Activated CD4-positive, alpha-beta T cell treated with anti-CD3 and anti-CD28 coated beads, Interleukin-2, Interleukin-6, amounts not matched to agents 100 ng/mL and 50 ng/mL, durations not matched to agents 16 hours and 8 hours (primary cell): ENCODE measurements around the gene RHBDD2.
A peak's percentile ranks its signal among the peaks of the same experiment; 100 is the strongest.
"Not testable (repeated sequence)": the region's sequence is repeated elsewhere in the genome, so short reads cannot be mapped to it uniquely, and the experiment has no call there.

Experiments used
- DNase-seq: peaks from one replicate; pipeline ENCODE4 v3.0.0-alpha.2; 2020

Gene RHBDD2

GRCh38 chr7:75889826-75890225 lies 11.0 kb downstream of the RHBDD2 start:
- DNase-seq, result no peak

GRCh38 chr7:75891237-75891636 lies 12.4 kb downstream of the RHBDD2 start:
- DNase-seq, result not testable (repeated sequence)

- no peak for DNase-seq
Measured at GRCh38 chr7:75891815-75892411, 13.1 kb downstream of the RHBDD2 start.

- DNase-seq, result no peak
Measured at GRCh38 chr7:75892634-75893272, 13.9 kb downstream of the RHBDD2 start.

- no peak for DNase-seq
Measured at GRCh38 chr7:75896803-75897327, 18.0 kb downstream of the RHBDD2 start.

- no peak for DNase-seq
Measured at GRCh38 chr7:75900617-75901315, 21.9 kb downstream of the RHBDD2 start.

- peak; percentile 21 for DNase-seq
Measured at GRCh38 chr7:75905785-75906604, 27.2 kb downstream of the RHBDD2 start.

- no peak for DNase-seq
Measured at GRCh38 chr7:75906991-75907667, 28.3 kb downstream of the RHBDD2 start.

- not testable (repeated sequence) for DNase-seq
Measured at GRCh38 chr7:75907668-75908039, 28.8 kb downstream of the RHBDD2 start.

GRCh38 chr7:75909521-75910132 lies 30.8 kb downstream of the RHBDD2 start:
- DNase-seq, result no peak

- DNase-seq, result not testable (repeated sequence)
Measured at GRCh38 chr7:75911186-75911585, 32.4 kb downstream of the RHBDD2 start.

GRCh38 chr7:75913437-75913836 lies 34.6 kb downstream of the RHBDD2 start:
- DNase-seq, result no peak

- no peak for DNase-seq
Measured at GRCh38 chr7:75914169-75914654, 35.4 kb downstream of the RHBDD2 start.

- DNase-seq, result peak; percentile 97
Measured at GRCh38 chr7:75914655-75915415, 36.0 kb downstream of the RHBDD2 start, which contains the start of gene POR. TSS of gene POR (plus strand) at chr7:75915155. CDS start at chr7:75954002, 38,847 bp downstream.

GRCh38 chr7:75915416-75916156 lies 36.8 kb downstream of the RHBDD2 start:
- peak; percentile 27 for DNase-seq

- DNase-seq, result no peak
Measured at GRCh38 chr7:75916259-75916658, 37.4 kb downstream of the RHBDD2 start.

- DNase-seq, result no peak
Measured at GRCh38 chr7:75916685-75917634, 38.1 kb downstream of the RHBDD2 start.

- DNase-seq, result peak; percentile 7
Measured at GRCh38 chr7:75920431-75921161, 41.8 kb downstream of the RHBDD2 start.
